K562 (cell line): ENCODE measurements around the gene SLC8A2. TPM values are rescaled to one million over a fixed set of nuclear protein-coding genes. Genes with fewer than 3 reads are reported as not detected.

Source experiments
- ATAC-seq: fragments of 200-7000 bp; cut with Tn5 transposase; 3 replicates; pipeline ENCODE4 v1.9.1; 2020; ENCODE audit warnings: moderate library complexity
- BruUV-seq: library from RNA; stranded (reverse); fragments of 400-500 nt; replicated peaks from 2 replicates; lab custom pipeline; 2021; lab: Mats Ljungman, UMichigan
- CTCF ChIA-PET: fragments of 300-600 bp; formaldehyde crosslinking; extraction: SDS; loops from one replicate; lab custom pipeline; 2021; ENCODE audit warnings: low intra/inter-chr PET ratio; lab: Yijun Ruan, JAX
- POLR2A ChIA-PET: fragments of 300-600, 350-650 bp; sonication (Branson Sonifier 250); formaldehyde crosslinking; extraction: SDS; loops from one replicate; lab custom pipeline; 2021; ENCODE audit warnings: antibody characterized with exemption, inconsistent platforms; lab: Yijun Ruan, JAX
- DNase-seq, 4 experiments: peaks; one replicate each; pipeline versions ENCODE4 v3.0.0 to v3.0.0-alpha.2; 2011 to 2018; ENCODE audit warnings: low spot score in 3 of 4, mixed read lengths in 3 of 4; ENCODE audit errors: extremely low read depth in 1 of 4
- FAIRE-seq: peaks from 2 replicates; lab custom pipeline; 2011; peaks lifted over from hg19 to GRCh38; lab: Jason Lieb, UNC
- H2AFZ ChIP-seq: 2 replicates; pipeline ENCODE4 v1.6.0; 2011; ENCODE audit warnings: low read depth, low read length, control low read depth, inconsistent platforms
- H3K27ac ChIP-seq: fragments of 200-600 bp; 3 replicates; pipeline ENCODE4 v1.8.0; 2011; ENCODE audit warnings: low read depth, mild to moderate bottlenecking, control low read depth, inconsistent platforms, low read length, moderate library complexity, mixed read lengths; ENCODE audit errors: extremely low read depth
- H3K27me3 ChIP-seq, 2 experiments: fragments of 300-600 bp in 1 of 2; 2 replicates in 1 of 2; 3 replicates in 1 of 2; pipeline versions ENCODE4 v1.6.0 to v1.8.0; 2011; ENCODE audit warnings: inconsistent platforms in 2 of 2, low read length in 2 of 2, mild to moderate bottlenecking in 1 of 2, mixed read lengths in 1 of 2, moderate library complexity in 1 of 2; ENCODE audit not compliant: control insufficient read depth in 2 of 2, insufficient read depth in 2 of 2
- H3K36me3 ChIP-seq: fragments of 300-600 bp; 3 replicates; pipeline ENCODE4 v1.8.0; 2011; ENCODE audit warnings: mild to moderate bottlenecking, low read length, inconsistent platforms; ENCODE audit not compliant: control insufficient read depth, insufficient read depth
- H3K4me1 ChIP-seq, 2 experiments: fragments of 200-600 bp in 1 of 2; replicated peaks in 1 of 2; 2 replicates in 1 of 2; 3 replicates in 1 of 2; pipeline versions ENCODE4 v1.5.1 to v1.8.0; 2011; ENCODE audit warnings: inconsistent platforms in 2 of 2, low read length in 2 of 2, mild to moderate bottlenecking in 1 of 2, mixed read lengths in 1 of 2, moderate library complexity in 1 of 2; ENCODE audit not compliant: control insufficient read depth in 2 of 2, insufficient read depth in 2 of 2
- H3K4me2 ChIP-seq: 2 replicates; pipeline ENCODE4 v1.6.1; 2011; ENCODE audit warnings: low read length, control low read depth, inconsistent platforms, mixed read lengths; ENCODE audit not compliant: insufficient read depth
- H3K4me3 ChIP-seq: fragments of 200-600 bp; sonication (generic), shearing (Covaris generic); 2 replicates; pipeline ENCODE4 v1.5.1; 2016; ENCODE audit warnings: control low read depth, inconsistent platforms
- H3K79me2 ChIP-seq: fragments of 200-600 bp; 3 replicates; pipeline ENCODE4 v1.8.0; 2011; ENCODE audit warnings: low read length, inconsistent platforms; ENCODE audit not compliant: control insufficient read depth, insufficient read depth
- H3K9ac ChIP-seq, 2 experiments: 2 replicates each; pipeline versions ENCODE4 v1.6.0 to v1.6.1; 2011; ENCODE audit warnings: low read depth in 2 of 2, low read length in 2 of 2, control low read depth in 1 of 2, inconsistent platforms in 1 of 2, mild to moderate bottlenecking in 1 of 2, mixed read lengths in 1 of 2; ENCODE audit not compliant: insufficient read depth in 1 of 2
- H3K9me1 ChIP-seq: one replicate; pipeline ENCODE4 v1.6.0; 2011; ENCODE audit warnings: inconsistent platforms, mild to moderate bottlenecking, low read length, moderate library complexity; ENCODE audit not compliant: control insufficient read depth, insufficient read depth
- H3K9me3 ChIP-seq: replicated peaks from 2 replicates; pipeline ENCODE4 v1.5.1; 2011; ENCODE audit warnings: low read depth, low read length, inconsistent platforms; ENCODE audit not compliant: control insufficient read depth, insufficient read depth
- H4K20me1 ChIP-seq: replicated peaks from 2 replicates; pipeline ENCODE4 v1.6.1; 2011; ENCODE audit warnings: low read length, inconsistent platforms, mixed read lengths; ENCODE audit not compliant: control insufficient read depth, insufficient read depth
- ARNT ChIP-seq, 2 experiments: fragments of 450-650 bp; IDR thresholded peaks; 2 replicates each; pipeline ENCODE4 v1.6.1; 2016; ENCODE audit warnings: mild to moderate bottlenecking in 1 of 2
- BHLHE40 ChIP-seq: IDR thresholded peaks from 2 replicates; pipeline ENCODE4 v1.6.1; 2011; ENCODE audit warnings: low read length, improper control_type of control experiment
- E2F8 ChIP-seq: fragments of 450-650 bp; IDR thresholded peaks from 2 replicates; pipeline ENCODE4 v1.7.1; 2018; ENCODE audit warnings: mild to moderate bottlenecking, low read depth; ENCODE audit not compliant: partially characterized antibody
- EP400 ChIP-seq: fragments of 450-650 bp; IDR thresholded peaks from 2 replicates; pipeline ENCODE4 v1.6.1; 2017; ENCODE audit warnings: antibody characterized with exemption, mild to moderate bottlenecking, moderate library complexity
- ERF ChIP-seq: fragments of 450-650 bp; formaldehyde crosslinking; IDR thresholded peaks from 2 replicates; pipeline ENCODE4 v1.4.0; 2020; ENCODE audit warnings: mild to moderate bottlenecking, mixed read lengths
- ESRRA ChIP-seq: fragments of 450-650 bp; IDR thresholded peaks from 2 replicates; pipeline ENCODE4 v1.6.1; 2014; ENCODE audit warnings: low read depth, mild to moderate bottlenecking, moderate library complexity, borderline replicate concordance
- GABPA ChIP-seq: fragments of 200-800 bp; sonication (Bioruptor generic); conservative IDR thresholded peaks from 2 replicates; pipeline ENCODE4 v1.6.1; 2016; ENCODE audit warnings: low read depth, missing genetic modification characterization, missing compliant biosample characterization
- GATAD2B ChIP-seq: fragments of 450-650 bp; IDR thresholded peaks from 2 replicates; pipeline ENCODE4 v1.6.1; 2017; ENCODE audit warnings: mild to moderate bottlenecking, borderline replicate concordance
- NONO ChIP-seq, 2 experiments: fragments of 200-400 bp in 1 of 2; fragments of 450-650 bp in 1 of 2; formaldehyde crosslinking in 1 of 2; IDR thresholded peaks; 2 replicates each; pipeline ENCODE4 v1.6.1; 2017; ENCODE audit warnings: low read depth in 2 of 2, mild to moderate bottlenecking in 2 of 2, moderate library complexity in 2 of 2, low read length in 1 of 2
- PTBP1 ChIP-seq: fragments of 200-400 bp; formaldehyde crosslinking; IDR thresholded peaks from 2 replicates; pipeline ENCODE4 v1.6.1; 2017; ENCODE audit warnings: low read depth, low read length
- RBM17 ChIP-seq: fragments of 200-400 bp; formaldehyde crosslinking; IDR thresholded peaks from 2 replicates; pipeline ENCODE4 v1.6.1; 2017; ENCODE audit warnings: low read depth, mild to moderate bottlenecking, low read length, borderline replicate concordance
- SMAD3 ChIP-seq: fragments of 450-650 bp; formaldehyde crosslinking; conservative IDR thresholded peaks from 2 replicates; pipeline ENCODE4 v1.4.0; 2020; ENCODE audit warnings: mild to moderate bottlenecking
- TEAD2 ChIP-seq: fragments of 450-650 bp; IDR thresholded peaks from 2 replicates; pipeline ENCODE4 v1.6.1; 2016; ENCODE audit warnings: missing genetic modification characterization, control low read depth, missing compliant biosample characterization
- TRIM28 ChIP-seq: fragments of 450-650 bp; IDR thresholded peaks from 2 replicates; pipeline ENCODE4 v1.6.1; 2017
- U2AF1 ChIP-seq: fragments of 200-400 bp; formaldehyde crosslinking; optimal IDR thresholded peaks from 2 replicates; pipeline ENCODE3; 2017; ENCODE audit warnings: mild to moderate bottlenecking, low read depth, low read length, moderate library complexity
- ZBTB2 ChIP-seq: fragments of 450-650 bp; IDR thresholded peaks from 2 replicates; pipeline ENCODE4 v1.6.1; 2016; ENCODE audit warnings: antibody characterized with exemption
- ZNF224 ChIP-seq: sonication (generic); formaldehyde crosslinking; IDR thresholded peaks from 2 replicates; pipeline ENCODE4 v1.8.0; 2022; ENCODE audit warnings: mild to moderate bottlenecking, missing genetic modification reagents
- ZNF431 ChIP-seq: sonication (generic); formaldehyde crosslinking; IDR thresholded peaks from 2 replicates; pipeline ENCODE4 v1.8.0; 2022; ENCODE audit warnings: mild to moderate bottlenecking, missing genetic modification reagents
- WGBS: fragments of 100-300 bp; shearing (Covaris generic); methylation state at CpG from one replicate; pipeline ENCODE4 v1.1.6; 2016; ENCODE audit warnings: low coverage, mixed read lengths; ENCODE audit not compliant: insufficient coverage; ENCODE audit errors: missing lambda C conversion rate; 5-methylcytosine and 5-hydroxymethylcytosine counted together
- in situ Hi-C: fragments of 300-500 bp; cut with MboI; formaldehyde crosslinking; loops from 4 replicates; pipeline ENCODE4 v1.15.0; 2018; ENCODE audit warnings: inconsistent platforms, mixed read lengths
- intact Hi-C: fragments of 100-400 bp; cut with micrococcal nuclease; formaldehyde crosslinking; loops from 2 replicates; pipeline ENCODE4 v1.14.2; 2022
- polyA plus RNA-seq, 8 experiments: library from polyadenylated mRNA; depleted of rRNA in 4 of 8; stranded (reverse) in 5 of 8; unstranded in 3 of 8; fragments of >200 nt; fragmentation: Nextera tagmentation in 2 of 8; fragmentation: Illumina TruSeq in 1 of 8; extraction: Ambion mirVana in 2 of 8; extraction: Trizol in 1 of 8; gene quantifications; 2 replicates each; pipeline versions ENCODE4 v1.2.1 to v1.2.3, GENCODE V29; 2011 to 2014; ENCODE audit warnings: inconsistent platforms in 1 of 8, missing spikeins in 1 of 8
- total RNA-seq, 7 experiments: library from RNA; depleted of rRNA in 6 of 7; stranded (reverse); fragments of >200 nt in 6 of 7; fragmentation: Illumina TruSeq in 2 of 7; extraction: Trizol in 2 of 7; gene quantifications; 2 replicates each; pipeline versions ENCODE4 v1.2.1 to v1.2.3, GENCODE V29; 2011 to 2021; ENCODE audit warnings: low replicate concordance in 1 of 7

The SLC8A2 gene
- total and polyA plus RNA-seq, 9 of the 15 experiments (the other 6 are each of a cell fraction or from before 2014, with no cell fraction given), result 0.07 to 0.66 (median 0.24) TPM; not detected in 3

GRCh38 chr19:47509973-47510372 lies 38.3 kb upstream of the SLC8A2 start (continued):
- TF ChIP-seq ZBTB2 (no peak), SMAD3 (CRISPR knock-in tag) (no peak), ERF (CRISPR knock-in tag) (no peak), ZNF224 (CRISPR knock-in tag) (no peak)

GRCh38 chr19:47509170-47509847 lies 37.6 kb upstream of the SLC8A2 start:
- H3K27me3 ChIP-seq, result no peaks in the 10 kb centered on the region
- 88% methylated on average over 20 of the region's 20 CpGs for WGBS
- peak overlapping the region in 1 of 2 experiments; percentile 64; a peak in 1 of 4 replicates for H3K9ac ChIP-seq
- H3K4me3 ChIP-seq, result no peak overlapping the region
- intact Hi-C loops, result no loop called here
- no peak overlapping the region for H2AFZ ChIP-seq
- ChIA-PET POLR2A (interaction anchor here (0.6 to 1.5 kb wide), 5 partner anchors 10 to 77 kb away, joined by 3 to 6 read pairs (median 4); partner anchors contain the start of gene KPTN), CTCF (interaction anchor here (2.0 kb wide), 1 partner anchor 73 kb away, joined by 10 read pairs; no protein-coding TSS in a partner anchor)
- H3K4me1 ChIP-seq, result peaks cover 16 to 49% of the 10 kb centered on the region in 2 experiments
- no TSS peak for BruUV-seq
- no peak overlapping the region for H3K4me2 ChIP-seq
- peaks cover 76% of the 10 kb centered on the region for H3K79me2 ChIP-seq
- DNase-seq (no peak), FAIRE-seq (no peak), ATAC-seq (no peak)
- peaks cover 11% of the 10 kb centered on the region for H4K20me1 ChIP-seq
- no peak overlapping the region for H3K27ac ChIP-seq
- no peaks in the 10 kb centered on the region for H3K9me1 ChIP-seq
- H3K9me3 ChIP-seq, result no peaks in the 10 kb centered on the region
- in situ Hi-C loops, result no loop called here
- H3K36me3 ChIP-seq, result peaks cover 50% of the 10 kb centered on the region; the same call in 2 of the 3 replicates
- no peak for TF ChIP-seq ESRRA
- no peak for TF ChIP-seq NONO (IDR thresholded peaks at IDR 0.05; ENCODE audit: low read depth in 2 of 2, low read length in 1 of 2)
- no peak for TF ChIP-seq TRIM28
- TF ChIP-seq TEAD2, result no peak
- TF ChIP-seq BHLHE40, result no peak
- no peak for TF ChIP-seq ARNT (IDR thresholded peaks at IDR 0.05)
- no peak for TF ChIP-seq PTBP1
- TF ChIP-seq E2F8, result no peak
- no peak for TF ChIP-seq RBM17
- TF ChIP-seq ZNF431 (CRISPR knock-in tag), result no peak
- TF ChIP-seq GABPA (tag), result no peak
- no peak for TF ChIP-seq EP400
- no peak for TF ChIP-seq GATAD2B
- TF ChIP-seq U2AF1, result no peak
